Cerebellar nuclear complex (tissue), 1 donor: ENCODE data around the gene WDR4.
"Not testable (repeated sequence)": the region's sequence is repeated elsewhere in the genome, so short reads cannot be mapped to it uniquely, and the experiment has no call there.

ENCODE experiments used
- DNase-seq, 2 experiments: peaks; one replicate each; lab custom pipeline; 2025; lab: John Stamatoyannopoulos, UW

Gene WDR4

DNA sequence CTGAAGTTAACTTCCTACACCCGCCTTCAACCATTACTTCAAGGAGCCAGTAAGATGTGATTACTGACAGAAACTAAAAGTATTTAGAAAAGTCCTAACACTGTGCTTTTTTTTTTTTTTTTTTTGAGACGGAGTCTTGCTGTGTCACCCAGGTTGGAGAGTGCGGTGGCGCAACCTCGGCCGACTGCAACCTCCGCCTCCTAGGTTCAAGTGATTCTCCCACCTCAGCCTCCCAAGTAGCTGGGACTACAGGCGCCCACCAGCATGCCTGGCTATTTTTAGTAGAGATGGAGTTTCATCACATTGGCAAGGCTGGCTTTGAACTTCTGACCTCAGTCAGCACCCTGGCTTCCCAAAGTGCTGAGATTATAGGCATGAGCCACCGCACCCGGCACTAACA lies 3.5 kb downstream of the WDR4 start:
- DNase-seq: not testable (repeated sequence)

DNA sequence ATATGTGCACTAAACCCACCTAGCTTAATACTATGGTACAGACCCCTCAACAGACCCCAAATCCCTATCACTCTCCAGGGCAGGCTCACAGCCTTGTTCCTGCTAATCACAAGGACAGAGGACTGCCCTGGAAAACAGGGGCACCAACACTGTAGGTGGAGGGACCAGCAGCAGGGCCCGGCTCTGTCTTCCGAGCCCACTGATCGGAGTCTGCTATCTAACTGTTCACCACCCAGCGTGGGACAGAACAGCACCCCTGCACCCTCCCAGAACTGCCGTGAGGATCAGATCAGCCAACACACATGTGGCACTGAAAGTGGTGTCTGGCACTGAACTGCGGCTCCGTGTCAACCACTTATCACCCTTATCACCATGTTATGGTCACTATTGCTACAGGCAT lies 6.2 kb downstream of the WDR4 start:
- no peak for DNase-seq

DNA sequence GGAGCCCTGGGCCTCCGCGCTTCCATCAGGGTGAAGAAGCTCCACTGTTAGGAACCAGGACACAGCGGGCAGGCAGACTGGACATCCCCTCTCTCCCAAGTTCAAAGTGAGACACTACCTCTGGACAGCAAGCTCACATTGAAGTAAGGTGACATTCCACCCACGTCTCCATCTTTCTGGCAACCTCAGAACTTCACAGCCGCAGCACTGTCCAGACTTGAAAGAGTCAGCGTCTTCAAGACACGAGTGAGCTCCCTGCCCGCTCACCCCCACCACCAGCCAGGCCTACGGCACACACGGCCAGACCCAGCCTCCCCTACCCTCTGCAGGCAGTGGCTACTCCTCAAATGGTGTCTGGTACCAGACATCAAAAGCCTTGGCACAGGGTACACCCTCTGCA lies 11.1 kb downstream of the WDR4 start:
- DNase-seq: no peak

DNA sequence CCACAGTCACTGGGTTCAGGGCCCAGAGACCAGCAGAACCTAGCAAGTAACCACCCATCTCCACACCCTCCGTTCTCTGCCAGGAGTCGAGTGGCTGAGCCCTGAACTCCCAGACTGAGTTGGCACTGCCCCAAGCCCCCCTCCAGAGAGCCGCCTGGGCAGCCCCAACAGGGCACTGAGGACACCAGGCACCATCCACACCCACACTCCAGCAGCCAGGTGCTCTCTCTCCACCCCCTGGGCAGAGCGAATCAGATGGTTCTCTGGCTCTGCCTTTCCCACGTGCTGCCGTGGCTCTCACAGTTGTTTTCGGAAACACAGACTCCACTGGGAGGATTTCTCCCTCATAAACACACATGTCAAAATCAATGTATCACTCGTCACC lies 13.6 kb downstream of the WDR4 start:
- no peak for DNase-seq

DNA sequence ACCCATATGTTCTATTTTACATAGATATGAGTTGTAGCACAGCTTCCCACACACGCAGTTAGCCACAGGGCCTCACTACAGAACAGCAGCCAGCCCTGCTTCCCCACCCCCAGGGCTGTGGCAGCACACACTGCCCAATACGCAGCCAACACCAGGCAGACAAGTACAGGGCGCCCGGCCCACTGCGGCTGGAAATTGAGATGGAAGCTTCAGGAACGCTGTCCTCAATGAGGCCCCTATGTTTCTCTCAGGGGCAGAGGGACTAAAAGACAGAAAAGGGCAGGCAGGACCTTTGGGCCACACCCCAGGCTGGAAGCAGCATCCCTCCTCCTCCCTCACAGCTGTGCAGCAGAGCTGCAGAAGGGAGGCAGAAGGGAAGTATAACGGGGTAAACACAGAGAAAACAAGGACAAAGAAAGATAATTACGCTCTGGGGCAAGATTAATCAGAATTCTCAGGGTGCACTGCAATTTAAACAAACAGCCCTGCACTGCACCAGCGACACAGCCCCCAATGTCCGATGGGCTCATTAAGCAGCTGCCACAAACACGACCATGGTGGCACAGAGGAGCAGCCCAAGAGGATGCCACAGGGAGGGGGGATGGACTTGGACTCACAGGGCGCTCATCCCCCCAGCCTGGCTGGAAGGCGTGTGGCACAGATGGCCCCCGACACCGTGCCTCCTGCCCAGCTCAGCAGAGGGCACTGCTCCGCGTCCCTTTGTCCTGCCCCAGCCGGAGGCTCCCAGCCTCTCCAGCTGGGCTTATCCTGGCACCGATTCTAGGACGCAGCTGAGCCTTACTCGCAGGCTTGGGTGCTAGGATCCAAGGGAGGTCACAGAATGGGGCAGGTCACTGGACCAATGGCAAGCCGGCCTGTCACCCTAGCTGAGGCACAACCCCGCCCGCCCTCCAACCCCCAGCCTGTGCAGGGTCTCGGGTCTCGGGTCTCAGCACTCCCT lies 14.2 kb downstream of the WDR4 start:
- DNase-seq: no peak

DNA sequence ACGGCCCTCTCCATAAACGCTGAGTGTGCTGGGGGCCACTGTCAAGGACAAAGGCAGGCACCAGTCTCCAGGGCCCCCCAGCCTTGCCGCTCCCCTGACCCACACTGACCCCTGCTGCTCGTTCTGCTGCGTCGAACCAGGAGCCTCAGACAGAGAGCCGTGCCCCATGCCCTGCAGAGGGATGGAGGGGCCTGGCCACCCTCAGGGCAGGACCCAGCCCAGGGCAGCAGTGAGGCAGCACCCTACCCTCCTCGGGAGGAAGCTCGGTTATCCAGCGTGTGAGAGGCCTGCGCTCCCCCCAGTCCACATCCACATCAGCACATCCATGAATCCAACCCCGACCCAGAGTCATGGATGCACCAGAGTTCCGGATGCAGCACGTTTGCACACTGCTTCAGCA lies 15.1 kb downstream of the WDR4 start:
- DNase-seq: no peak

DNA sequence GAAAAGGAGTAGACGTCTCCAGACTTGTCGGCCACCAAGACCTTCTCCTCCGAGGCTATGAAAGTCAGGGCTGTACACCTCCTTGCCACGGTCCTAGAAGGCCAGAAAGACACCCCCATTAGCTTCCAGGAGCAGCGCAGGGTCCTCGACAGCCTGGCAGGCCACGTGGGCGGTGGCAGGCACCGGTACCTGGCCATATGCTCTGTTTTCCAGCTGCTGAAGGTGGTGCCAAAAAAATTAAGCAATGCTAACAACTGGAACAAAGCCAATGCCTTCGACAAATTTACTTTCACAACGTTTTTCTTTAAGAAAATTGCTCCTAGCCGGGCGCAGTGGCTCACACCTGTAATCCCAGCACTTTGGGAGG lies 15.9 kb downstream of the WDR4 start:
- DNase-seq: no peak

DNA sequence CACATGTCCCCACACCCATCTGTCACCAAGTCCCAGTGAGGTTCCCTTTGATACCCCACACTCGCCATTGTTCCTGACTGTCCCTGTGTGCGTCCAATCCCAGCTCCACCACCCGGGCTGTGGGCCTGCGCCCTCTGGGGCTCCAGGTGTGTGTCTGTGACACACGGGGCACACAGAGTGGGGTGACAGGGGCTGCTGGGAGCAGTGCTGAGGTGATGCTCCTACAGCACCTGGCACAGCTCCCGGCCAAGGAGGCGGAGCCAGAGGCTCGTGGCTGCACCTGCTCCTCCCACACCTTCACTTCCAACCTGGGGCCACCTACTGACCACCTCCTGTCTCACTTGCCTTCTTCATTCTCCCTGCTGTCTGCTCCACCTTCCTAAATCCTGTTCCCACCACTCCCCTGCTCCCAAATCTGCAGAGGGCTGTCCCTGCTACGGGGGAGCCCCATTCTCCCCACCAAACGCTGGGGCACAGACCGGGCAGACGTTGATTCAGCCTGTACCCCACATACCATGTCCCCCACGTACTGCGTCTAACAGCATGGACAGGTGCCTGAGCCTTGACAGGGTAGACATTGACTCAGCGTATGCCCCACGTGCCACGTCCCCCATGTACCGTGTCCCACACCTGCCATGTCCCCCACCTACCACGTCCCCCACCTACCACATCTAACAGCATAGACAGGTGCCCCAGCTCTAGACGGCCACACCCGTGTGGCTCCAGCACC lies 16.4 kb downstream of the WDR4 start:
- DNase-seq: no peak

DNA sequence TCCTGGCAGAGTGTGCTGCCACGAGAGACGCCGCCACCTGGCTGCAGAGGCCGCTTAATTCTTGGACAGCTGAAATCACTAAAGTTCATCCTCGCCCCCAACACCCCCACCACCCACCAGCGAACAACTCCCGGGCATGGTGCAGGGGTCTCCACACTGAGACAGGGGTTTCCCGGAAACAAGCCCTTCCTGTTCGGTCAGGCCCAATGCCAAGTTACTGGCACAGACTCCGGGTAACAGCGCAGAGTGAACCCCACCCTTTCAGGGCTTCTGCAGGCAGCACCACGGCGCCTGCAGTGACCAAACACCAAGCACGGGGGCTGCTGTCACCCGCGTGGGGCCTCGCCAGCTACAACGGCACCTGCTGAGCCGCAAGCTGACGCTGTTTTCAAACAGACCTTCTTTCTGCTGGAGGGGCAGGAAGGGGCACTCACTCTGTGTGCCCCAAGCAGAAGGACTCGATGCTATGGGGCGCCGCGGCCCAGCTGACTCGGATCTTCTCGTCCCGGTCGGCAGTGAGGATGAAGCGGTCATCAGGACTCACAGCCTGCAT lies 17.4 kb downstream of the WDR4 start:
- peak in 1 of 2 experiments; percentile 27 for DNase-seq

DNA sequence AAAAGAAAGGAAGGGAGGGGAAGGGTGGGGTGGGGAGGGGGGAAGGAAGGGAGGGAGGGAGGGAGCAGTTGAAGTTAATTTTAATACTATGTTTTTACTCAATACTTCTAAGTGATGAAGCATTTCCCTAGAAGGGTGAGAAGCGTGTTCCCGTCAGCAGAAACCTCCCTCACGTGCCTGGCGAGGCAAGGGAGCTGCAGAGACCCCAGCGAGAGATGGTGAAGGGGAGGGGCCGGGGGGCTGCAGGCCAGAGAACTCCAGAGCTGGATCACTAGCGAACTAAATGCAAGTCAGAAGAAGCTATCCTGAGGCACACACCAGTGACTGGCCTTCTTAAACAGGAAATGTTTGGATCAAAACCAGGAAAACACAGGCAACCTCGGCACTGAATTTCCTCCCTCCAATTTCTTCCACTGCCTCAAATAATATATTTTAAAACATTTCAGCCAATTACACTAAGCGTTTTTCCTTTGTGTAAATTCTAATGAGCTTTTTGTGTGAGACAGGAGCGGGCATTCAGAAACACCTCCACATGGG lies 18.0 kb downstream of the WDR4 start:
- DNase-seq: no peak

DNA sequence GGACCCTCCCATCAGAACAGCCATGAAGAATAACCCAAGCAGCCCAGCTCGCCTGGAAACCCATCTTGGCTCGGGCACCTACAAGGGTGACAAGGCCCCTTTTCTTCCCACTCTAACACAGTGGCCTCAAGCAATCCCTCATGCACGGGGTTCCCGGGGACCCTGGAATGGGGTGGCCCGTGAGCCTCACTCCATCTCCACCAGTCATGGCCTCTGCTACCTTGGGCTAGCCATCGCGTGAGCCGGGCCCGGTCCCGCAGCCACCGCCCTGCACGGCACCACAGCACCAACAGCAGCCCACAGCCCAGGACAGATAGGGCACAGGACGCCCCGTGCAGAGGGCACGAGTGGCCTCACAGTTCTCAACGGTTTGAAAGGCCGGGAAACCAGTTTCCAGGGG lies 19.0 kb downstream of the WDR4 start:
- no peak for DNase-seq

DNA sequence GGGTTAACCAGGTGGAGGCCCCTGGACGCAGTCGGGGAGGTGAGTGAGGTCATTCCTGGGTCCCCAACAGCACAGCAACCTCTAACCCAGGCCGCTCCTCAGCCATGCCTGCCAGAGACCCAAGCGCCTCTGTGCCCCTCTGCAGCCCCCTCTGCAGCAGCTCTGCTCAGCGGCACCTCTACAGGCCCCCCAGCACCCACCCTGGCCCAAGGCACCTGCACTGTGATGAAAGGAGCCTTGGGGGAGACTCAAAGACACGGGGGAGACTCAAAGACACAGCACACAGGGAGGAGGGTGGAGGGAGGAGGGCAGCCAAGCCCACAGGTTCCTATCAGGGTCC lies 19.5 kb downstream of the WDR4 start:
- no peak for DNase-seq

DNA sequence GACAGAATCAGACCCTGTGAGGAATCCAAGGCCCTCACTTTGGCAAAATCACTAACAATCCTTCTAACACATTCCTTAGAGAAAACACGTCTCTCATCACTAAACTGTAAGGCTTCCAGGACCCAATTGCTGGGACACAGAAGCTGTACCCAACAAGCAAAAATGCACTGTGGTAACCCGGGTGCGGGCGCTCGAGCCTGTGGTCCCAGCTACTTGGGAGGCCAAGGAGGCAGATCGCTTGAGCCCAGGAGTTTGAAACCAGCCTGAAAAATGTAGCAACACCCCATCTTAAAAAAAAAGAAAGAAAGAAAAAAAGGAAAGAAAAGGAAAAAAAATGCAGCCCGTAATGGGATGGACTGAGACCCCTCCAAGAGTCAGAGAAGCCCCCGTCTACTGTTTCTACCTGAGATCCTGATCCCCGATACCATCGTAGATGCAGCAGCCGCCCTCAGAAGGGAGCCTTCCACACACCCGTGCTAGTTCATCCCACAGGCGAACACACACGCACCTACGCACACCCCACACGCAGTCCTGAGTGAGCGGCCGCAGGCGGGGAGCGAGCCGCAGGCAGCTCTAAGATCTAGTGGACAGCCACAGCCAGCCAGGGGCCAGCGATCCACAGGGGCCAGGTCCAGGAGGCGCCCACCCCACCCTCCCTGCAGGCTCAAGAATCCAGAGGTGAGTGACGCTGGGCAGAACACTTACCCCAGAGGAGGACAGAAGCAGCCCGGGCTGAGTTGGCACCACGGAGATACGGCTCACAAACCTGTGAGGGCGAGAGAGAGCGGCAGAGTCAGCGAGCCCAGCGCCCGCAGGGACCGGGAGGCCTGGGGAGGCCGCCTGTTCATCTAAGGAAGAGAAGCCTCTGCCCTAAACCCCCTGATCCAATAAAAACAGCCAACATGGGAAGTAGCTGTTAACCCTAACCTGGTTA lies 20.1 kb downstream of the WDR4 start:
- DNase-seq: no peak

DNA sequence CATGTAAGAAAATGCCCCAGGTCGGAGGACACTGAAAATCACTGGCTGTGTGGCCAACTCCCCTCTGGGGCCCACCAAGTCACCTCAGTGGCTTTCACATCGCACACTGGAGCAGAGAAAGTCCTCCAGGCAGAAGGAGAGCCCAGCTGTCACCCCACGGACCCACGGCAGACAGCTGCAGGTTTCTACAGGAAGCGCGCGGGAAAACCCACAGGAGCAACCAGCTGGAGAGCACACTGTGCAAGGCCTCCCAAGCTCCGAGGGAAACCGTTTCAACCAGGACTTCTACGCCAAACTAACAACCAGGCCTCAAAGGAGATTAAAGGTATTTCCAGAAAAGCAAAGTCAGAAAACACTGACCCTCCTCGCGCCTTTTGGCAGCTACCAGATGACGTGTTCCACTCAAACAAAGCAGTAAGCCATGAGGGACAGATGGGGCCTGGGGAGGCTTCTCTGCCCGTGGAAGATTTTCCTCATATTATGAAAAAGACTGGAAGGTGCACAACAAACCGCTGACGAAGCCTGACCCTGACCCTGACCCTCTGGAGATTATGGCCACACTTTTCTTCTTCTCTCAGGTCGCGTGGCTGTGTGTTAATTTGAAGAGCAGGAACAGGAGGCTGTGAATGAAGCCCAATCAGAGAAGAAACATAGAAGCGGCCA lies 21.0 kb downstream of the WDR4 start:
- DNase-seq: no peak

DNA sequence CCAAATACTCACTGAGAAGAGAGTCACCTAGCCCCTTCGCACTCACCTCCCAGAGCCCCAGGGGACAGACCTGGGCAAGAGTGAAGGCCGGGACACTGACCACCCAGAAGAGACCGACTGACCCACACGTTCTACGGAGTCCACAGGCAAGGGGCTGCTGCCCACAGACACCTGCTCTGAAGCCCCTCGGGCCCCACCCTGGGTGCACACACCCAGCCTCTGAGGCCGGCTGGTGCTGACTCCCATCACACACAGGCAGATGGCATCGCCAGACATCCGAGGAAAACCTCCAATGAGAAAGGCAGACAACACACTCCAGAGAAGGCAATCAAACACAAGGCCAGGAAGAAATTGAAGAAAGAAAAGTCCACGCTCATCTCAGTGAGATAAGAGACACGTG lies 22.1 kb downstream of the WDR4 start:
- DNase-seq: no peak

DNA sequence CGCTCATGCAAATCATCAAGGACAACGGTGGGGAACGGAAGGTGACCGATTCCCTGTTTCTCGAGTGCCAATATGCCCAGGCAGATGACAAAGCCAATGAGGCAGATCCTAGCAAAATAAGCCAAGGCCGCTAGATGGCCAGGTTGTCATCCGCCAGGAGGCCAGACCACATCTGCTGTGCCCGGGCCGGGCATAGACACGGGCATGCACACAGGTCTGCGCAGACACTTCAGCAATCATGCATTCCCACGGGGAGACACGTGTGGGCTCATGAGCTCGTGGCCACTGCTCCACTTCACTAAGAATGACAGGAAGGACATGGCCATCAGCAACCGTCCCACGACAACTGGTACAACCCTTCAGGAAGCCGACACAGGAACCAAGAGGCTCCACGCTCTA lies 23.4 kb downstream of the WDR4 start:
- DNase-seq: peak in 1 of 2 experiments; percentile 14

DNA sequence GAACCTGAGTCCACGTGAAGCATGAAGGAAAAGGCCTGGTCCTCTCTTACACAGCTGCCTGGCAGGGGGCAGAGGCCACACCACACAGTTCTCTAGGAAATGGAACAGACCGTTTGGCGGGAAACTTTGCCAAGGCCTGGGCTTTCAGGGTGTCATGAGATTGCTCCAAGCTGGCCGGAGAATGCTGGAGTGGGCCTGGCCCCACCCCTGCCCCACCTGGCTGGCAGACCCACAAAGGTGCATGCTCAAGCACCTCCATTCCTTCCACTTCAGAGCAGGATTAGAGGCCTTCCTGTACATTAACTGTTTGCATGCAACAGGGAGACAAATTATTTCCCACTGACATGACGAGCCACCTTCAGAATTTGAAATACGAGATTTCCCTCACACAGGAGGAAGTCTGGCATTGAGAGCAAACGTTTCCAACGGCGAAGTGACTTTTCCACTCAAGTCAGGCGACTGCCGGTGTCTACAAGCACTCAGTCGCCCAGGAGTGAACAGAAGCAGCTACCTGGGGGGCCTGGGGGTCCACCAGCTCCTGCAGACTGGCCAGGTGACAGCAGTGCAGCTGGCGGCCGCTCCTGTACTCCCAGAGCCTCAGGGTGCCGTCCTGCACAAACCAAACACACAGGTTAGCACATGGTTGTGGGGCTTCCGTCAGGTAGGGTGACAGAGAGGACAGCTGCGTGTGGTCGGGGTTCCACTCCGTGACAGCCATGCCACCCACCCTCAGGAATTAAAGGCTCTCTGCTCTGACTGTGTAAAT lies 24.0 kb downstream of the WDR4 start:
- DNase-seq: no peak

DNA sequence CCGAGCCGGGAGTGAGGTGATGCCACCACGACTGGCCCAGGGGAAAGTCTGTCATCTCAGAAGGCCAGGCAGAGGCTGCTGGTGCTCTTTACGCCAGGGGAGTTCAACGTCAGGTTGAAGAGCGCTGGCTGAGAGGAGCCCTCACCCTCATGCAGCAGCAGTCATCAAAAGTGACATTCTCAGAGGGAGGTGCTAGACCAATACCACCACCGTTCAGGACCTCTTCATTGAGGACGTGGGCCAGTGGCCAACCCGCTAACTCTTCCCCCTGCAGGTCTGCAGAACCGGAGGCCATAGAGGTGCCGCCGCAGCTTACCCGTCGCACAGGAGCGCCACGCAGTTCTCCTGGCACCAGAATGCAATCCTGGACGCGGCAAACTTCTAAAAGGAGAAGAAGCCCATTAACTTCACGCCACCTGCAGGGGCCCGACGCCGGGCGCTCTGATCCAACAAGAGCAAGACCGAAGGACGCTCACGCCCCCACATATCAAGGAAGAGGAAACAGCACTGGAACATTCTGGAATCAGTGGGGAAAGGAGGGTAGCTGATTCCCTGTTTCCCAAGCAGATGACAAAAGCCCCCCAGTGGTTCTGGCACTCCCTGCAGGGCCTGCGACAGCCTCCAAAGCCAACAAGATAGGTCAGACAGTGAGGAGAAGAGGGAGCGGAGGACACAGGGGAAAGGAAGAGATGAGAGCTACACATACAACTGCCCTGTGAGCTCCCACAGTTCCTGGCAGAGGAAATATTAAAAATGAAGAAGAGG lies 24.9 kb downstream of the WDR4 start:
- no peak for DNase-seq

DNA sequence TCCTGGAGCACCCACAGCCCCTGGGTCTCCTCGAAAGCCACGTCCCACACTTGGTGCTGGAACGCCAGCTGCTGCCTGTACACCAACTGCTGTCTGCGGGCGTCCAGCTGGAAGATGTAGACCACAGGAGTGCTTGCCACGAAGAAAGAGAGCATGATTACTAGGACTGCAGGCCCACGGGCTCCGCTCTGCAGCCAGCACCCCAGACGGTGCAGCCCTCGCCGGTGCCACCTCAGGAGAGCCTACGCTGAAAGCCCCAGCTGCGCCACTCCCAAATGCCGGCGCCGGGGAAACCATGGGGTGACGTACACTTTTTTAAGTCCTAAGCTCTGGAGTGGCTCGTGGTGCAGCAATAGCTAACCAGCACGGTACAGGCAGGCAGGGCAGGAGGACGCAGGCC lies 25.7 kb downstream of the WDR4 start:
- no peak for DNase-seq
